Suprapubic skin (tissue), 4 donors: Measurements from ENCODE around the gene ZYG11A. TPM values are rescaled to one million over a fixed set of nuclear protein-coding genes. Genes with fewer than 3 reads are reported as not detected.

Experiments
- DNase-seq, 2 donors: peaks; one replicate each; pipeline ENCODE4 v3.0.0-alpha.2; 2019; ENCODE audit warnings: low spot score in 2 of 2
- H3K27ac ChIP-seq: fragments of 200-600 bp; sonication (generic); one replicate; pipeline ENCODE4 v1.5.1; 2019
- H3K27me3 ChIP-seq: fragments of 200-600 bp; sonication (generic); one replicate; pipeline ENCODE4 v1.5.1; 2019
- H3K36me3 ChIP-seq: fragments of 200-600 bp; sonication (generic); one replicate; pipeline ENCODE4 v1.5.1; 2019
- H3K4me1 ChIP-seq: fragments of 200-600 bp; sonication (generic); one replicate; pipeline ENCODE4 v1.5.1; 2019
- H3K4me3 ChIP-seq: fragments of 200-600 bp; sonication (generic); one replicate; pipeline ENCODE4 v1.5.1; 2019; ENCODE audit warnings: mild to moderate bottlenecking
- H3K9me3 ChIP-seq: fragments of 200-600 bp; sonication (generic); one replicate; pipeline ENCODE4 v1.5.1; 2019
- EP300 ChIP-seq: sonication (generic); formaldehyde crosslinking; IDR thresholded peaks from one replicate; pipeline ENCODE4 v1.6.1; 2017; ENCODE audit warnings: antibody characterized with exemption
- POLR2A ChIP-seq, 2 donors: fragments of 450-650 bp; IDR thresholded peaks; one replicate each; pipeline ENCODE4 v1.6.1; 2017; ENCODE audit warnings: antibody characterized with exemption in 2 of 2, mild to moderate bottlenecking in 2 of 2, moderate library complexity in 2 of 2
- POLR2AphosphoS5 ChIP-seq, 3 donors: sonication (generic); formaldehyde crosslinking; IDR thresholded peaks; one replicate each; pipeline ENCODE4 v1.6.1; 2017; ENCODE audit warnings: antibody characterized with exemption in 3 of 3
- WGBS: methylation state at CpG from one replicate; pipeline ENCODE4 v1.1.5; 2018; 5-methylcytosine and 5-hydroxymethylcytosine counted together
- total RNA-seq, 4 donors: library from RNA; depleted of rRNA; stranded (reverse); fragments of >200 nt; gene quantifications; one replicate each; pipeline ENCODE4 v1.1.0, GENCODE V29; 2016
- TF ChIP-seq, protein P1 (sequence below), 2 donors: fragments of 200-600 bp in 1 of 2; fragments of 450-650 bp in 1 of 2; sonication (generic) in 1 of 2; IDR thresholded peaks; one replicate each; pipeline ENCODE4 v1.5.1; 2016 to 2019; ENCODE audit warnings: antibody characterized with exemption in 2 of 2, mild to moderate bottlenecking in 1 of 2, moderate library complexity in 1 of 2

The ZYG11A gene
- total RNA-seq, 4 donors from 2014 or later: 0.26 TPM; not detected in 3

DNA sequence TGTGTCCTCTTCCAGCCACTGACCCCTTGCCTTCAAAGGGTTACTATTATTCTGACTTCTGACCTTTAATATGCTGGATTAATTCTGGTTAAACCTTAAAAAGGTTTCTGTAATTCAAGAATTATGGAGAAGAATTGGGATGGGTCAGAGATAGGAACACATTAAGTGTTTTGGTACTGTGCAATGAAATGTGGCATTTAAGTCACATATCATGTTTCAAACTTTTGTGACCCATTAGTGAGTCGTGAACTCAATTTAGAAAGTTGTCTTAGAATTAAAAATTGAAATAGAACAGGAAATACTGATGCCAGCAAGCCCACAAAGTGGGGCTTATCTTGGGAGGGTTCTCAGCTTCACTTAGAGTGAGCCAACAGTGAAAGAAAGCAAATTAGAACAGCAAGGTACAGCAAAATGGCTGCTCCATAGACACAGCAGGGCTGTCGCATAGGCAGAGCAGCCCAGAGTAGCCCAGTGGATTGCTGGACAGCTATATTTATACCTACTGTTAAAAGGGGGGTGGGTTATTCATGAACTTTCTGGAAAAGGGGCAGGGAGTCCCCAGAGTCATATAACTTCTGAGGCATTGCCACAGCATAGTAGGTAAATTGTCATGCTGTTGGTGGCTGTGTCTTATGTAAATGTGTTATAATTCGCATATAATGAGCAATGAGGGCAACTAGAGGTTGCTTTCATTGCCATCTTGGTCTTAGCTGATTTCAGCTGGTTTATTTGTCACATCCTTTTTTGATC is 95.0 kb downstream of the ZYG11A start:
- Histone ChIP-seq H3K27ac (no peak overlapping the region), H3K27me3 (no peaks in the 10 kb centered on the region), H3K4me3 (no peak overlapping the region), H3K4me1 (no peaks in the 10 kb centered on the region), H3K36me3 (no peaks in the 10 kb centered on the region), H3K9me3 (no peaks in the 10 kb centered on the region)
- DNase-seq: no peak
- 86% methylated on average over 3 of the region's 3 CpGs for WGBS
- no peak for TF ChIP-seq EP300
- TF ChIP-seq POLR2A (IDR thresholded peaks at IDR 0.05): no peak
- TF ChIP-seq POLR2AphosphoS5 (IDR thresholded peaks at IDR 0.05): no peak
- TF ChIP-seq, protein P1, sequence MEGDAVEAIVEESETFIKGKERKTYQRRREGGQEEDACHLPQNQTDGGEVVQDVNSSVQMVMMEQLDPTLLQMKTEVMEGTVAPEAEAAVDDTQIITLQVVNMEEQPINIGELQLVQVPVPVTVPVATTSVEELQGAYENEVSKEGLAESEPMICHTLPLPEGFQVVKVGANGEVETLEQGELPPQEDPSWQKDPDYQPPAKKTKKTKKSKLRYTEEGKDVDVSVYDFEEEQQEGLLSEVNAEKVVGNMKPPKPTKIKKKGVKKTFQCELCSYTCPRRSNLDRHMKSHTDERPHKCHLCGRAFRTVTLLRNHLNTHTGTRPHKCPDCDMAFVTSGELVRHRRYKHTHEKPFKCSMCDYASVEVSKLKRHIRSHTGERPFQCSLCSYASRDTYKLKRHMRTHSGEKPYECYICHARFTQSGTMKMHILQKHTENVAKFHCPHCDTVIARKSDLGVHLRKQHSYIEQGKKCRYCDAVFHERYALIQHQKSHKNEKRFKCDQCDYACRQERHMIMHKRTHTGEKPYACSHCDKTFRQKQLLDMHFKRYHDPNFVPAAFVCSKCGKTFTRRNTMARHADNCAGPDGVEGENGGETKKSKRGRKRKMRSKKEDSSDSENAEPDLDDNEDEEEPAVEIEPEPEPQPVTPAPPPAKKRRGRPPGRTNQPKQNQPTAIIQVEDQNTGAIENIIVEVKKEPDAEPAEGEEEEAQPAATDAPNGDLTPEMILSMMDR (IDR thresholded peaks at IDR 0.05): no peak

DNA sequence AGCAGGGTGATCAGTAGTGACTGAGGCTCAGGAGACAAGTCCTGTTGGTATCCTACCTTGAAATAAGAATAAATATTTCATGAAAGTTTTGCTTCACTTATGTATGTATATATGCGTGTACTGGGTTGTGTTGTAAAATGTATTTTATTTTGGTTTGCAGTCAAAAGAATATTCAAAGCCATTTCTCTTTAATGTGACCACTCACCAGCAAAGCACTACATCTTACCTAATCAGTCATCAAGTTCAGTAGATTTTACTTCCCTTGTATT is 95.6 kb downstream of the ZYG11A start:
- TF ChIP-seq POLR2A (IDR thresholded peaks at IDR 0.05): no peak
- no peak for TF ChIP-seq POLR2AphosphoS5 (IDR thresholded peaks at IDR 0.05)
- TF ChIP-seq, protein P1 (IDR thresholded peaks at IDR 0.05): no peak
- no peak for TF ChIP-seq EP300
- DNase-seq: no peak
- Histone ChIP-seq H3K27ac (no peak overlapping the region), H3K4me1 (no peaks in the 10 kb centered on the region), H3K9me3 (no peaks in the 10 kb centered on the region), H3K36me3 (no peaks in the 10 kb centered on the region), H3K4me3 (no peak overlapping the region), H3K27me3 (no peaks in the 10 kb centered on the region)
- 97% methylated on average over 1 of the region's 1 CpG for WGBS

DNA sequence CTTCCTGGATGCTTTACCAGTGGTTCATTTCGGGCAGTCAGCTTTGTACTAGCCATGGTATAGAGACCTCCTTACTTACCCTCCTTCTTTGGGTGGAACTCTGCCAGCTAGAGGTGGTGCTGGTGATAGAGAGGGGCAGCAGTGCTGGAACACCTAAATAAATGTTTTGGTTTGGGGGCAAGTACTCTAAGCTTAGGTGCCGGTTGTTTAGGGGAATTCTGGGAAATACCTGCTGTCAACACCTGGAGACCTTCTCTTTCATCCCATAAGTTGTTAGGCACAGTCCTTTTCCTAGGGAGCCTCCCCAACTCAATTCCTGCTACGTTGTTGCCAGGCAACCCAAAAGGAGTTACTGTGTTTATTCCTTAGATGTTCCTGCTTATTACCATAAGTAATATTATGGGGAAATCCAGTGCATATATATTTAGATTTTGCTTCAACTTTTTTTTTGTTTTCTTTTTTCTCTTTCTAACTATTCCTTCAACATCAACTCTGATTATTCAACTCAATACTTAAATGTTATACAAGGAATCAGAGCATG is 101.4 kb downstream of the ZYG11A start:
- 58% methylated on average over 3 of the region's 3 CpGs for WGBS
- Histone ChIP-seq H3K4me3 (no peak overlapping the region), H3K4me1 (no peaks in the 10 kb centered on the region), H3K9me3 (no peaks in the 10 kb centered on the region), H3K36me3 (peaks cover 6% of the 10 kb centered on the region), H3K27me3 (no peaks in the 10 kb centered on the region), H3K27ac (no peak overlapping the region)
- DNase-seq: no peak
- TF ChIP-seq EP300 (no peak), POLR2A (IDR thresholded peaks at IDR 0.05) (no peak), POLR2AphosphoS5 (IDR thresholded peaks at IDR 0.05) (no peak)
- TF ChIP-seq, protein P1 (IDR thresholded peaks at IDR 0.05): no peak

DNA sequence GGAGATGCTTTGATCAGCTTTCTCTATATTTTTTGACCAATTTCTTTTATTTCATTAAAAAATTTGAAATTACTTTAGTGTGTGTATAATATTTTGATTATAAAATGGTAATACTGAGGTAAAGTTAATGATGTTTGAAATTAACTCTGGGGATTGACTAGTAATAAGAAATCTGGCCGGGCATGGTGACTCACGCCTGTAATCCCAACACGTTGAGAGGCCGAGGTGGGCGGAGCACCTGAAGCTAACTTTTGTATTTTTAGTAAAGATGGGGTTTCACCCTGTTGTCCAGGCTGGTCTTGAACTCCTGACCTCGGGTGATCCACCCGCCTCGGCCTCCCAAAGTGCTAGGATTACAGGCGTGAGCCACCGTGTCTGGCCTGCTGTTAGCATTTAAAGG is 102.0 kb downstream of the ZYG11A start:
- Histone ChIP-seq H3K4me1 (no peaks in the 10 kb centered on the region), H3K36me3 (peaks cover 6% of the 10 kb centered on the region), H3K27ac (no peak overlapping the region), H3K27me3 (no peaks in the 10 kb centered on the region), H3K4me3 (no peak overlapping the region), H3K9me3 (no peaks in the 10 kb centered on the region)
- TF ChIP-seq, protein P1 (IDR thresholded peaks at IDR 0.05): no peak
- TF ChIP-seq EP300: no peak
- TF ChIP-seq POLR2A (IDR thresholded peaks at IDR 0.05): no peak
- no peak for TF ChIP-seq POLR2AphosphoS5 (IDR thresholded peaks at IDR 0.05)
- 78% methylated on average over 10 of the region's 10 CpGs for WGBS
- no peak for DNase-seq

Other genes with a start within 250 kb of the ZYG11A start
- 10 to 100 TPM in 1 of 4 donors, 1 to 10 TPM in 3; 3.1 to 11.1 (median 7.5) TPM for gene GPX7, start 240.4 kb upstream of the ZYG11A start, total RNA-seq
- not detected for gene SHISAL2A, start 209.6 kb upstream of the ZYG11A start, total RNA-seq
- 10 to 100 TPM in 3 of 4 donors, 1 to 10 TPM in 1; 5.7 to 14.8 (median 12.7) TPM for gene COA7, start 144.4 kb upstream of the ZYG11A start, total RNA-seq
- 10 to 100 TPM; 27.5 to 38.5 (median 33.0) TPM for gene ZYG11B, start 116.3 kb upstream of the ZYG11A start, total RNA-seq
- gene ECHDC2, start 79.0 kb downstream of the ZYG11A start, total RNA-seq: 100 to 1,000 TPM in 2 of 4 donors, 10 to 100 TPM in 2; 56.2 to 254 (median 115) TPM
- 100 to 1,000 TPM in 3 of 4 donors, 10 to 100 TPM in 1; 64.5 to 122 (median 113) TPM for gene SCP2, start 84.5 kb downstream of the ZYG11A start, total RNA-seq
- 10 to 100 TPM; 13.9 to 32.8 (median 19.8) TPM for gene PODN, start 219.5 kb downstream of the ZYG11A start, total RNA-seq